ENCODE measurements around the gene CYP46A1.

DNA sequence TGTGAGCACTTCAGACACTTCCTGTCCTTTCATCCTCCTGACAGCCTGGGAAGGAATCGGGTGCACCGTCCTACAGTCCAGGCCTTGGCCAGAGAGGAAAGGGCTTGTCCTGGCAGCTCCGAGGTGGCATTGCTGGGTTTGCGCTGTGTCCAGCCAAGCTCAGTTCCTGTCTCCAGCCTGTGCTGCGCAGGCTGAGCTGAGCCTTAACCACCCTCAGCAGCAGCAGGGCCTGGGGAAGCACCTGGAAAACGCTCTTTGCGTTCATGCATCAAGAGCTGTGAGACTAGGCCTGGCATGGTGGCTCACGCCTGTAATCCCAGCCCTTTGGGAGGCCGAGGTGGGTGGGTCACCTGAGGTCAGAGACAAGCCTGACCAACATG, 75.4 kb downstream of the CYP46A1 start:
- TF ChIP-seq POLR2A (IDR thresholded peaks at IDR 0.05): no peak
- TF ChIP-seq, protein P1, sequence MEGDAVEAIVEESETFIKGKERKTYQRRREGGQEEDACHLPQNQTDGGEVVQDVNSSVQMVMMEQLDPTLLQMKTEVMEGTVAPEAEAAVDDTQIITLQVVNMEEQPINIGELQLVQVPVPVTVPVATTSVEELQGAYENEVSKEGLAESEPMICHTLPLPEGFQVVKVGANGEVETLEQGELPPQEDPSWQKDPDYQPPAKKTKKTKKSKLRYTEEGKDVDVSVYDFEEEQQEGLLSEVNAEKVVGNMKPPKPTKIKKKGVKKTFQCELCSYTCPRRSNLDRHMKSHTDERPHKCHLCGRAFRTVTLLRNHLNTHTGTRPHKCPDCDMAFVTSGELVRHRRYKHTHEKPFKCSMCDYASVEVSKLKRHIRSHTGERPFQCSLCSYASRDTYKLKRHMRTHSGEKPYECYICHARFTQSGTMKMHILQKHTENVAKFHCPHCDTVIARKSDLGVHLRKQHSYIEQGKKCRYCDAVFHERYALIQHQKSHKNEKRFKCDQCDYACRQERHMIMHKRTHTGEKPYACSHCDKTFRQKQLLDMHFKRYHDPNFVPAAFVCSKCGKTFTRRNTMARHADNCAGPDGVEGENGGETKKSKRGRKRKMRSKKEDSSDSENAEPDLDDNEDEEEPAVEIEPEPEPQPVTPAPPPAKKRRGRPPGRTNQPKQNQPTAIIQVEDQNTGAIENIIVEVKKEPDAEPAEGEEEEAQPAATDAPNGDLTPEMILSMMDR (IDR thresholded peaks at IDR 0.05 in 4 of 5, conservative IDR thresholded peaks at IDR 0.05 in 1 of 5): no peak
